GM10847 (cell line): ENCODE measurements around the gene POLR1G.

ENCODE experiments used
- POLR2A ChIP-seq: IDR thresholded peaks from 2 replicates; pipeline ENCODE4 v1.6.1; 2011; ENCODE audit not compliant: insufficient read length; ENCODE audit errors: extremely low read depth

Gene POLR1G

GRCh38 chr19:45382426-45382825 lies 24.0 kb upstream of the POLR1G start:
- no peak for TF ChIP-seq POLR2A

GRCh38 chr19:45385392-45386221 lies 20.8 kb upstream of the POLR1G start:
- TF ChIP-seq POLR2A: no peak

GRCh38 chr19:45391346-45391745 lies 15.1 kb upstream of the POLR1G start:
- TF ChIP-seq POLR2A: no peak

GRCh38 chr19:45391871-45392665 lies 14.4 kb upstream of the POLR1G start:
- TF ChIP-seq POLR2A: no peak

- TF ChIP-seq POLR2A: no peak
These were observed 10.4 kb upstream of the POLR1G start for GRCh38 chr19:45395821-45396617.

GRCh38 chr19:45400192-45400591 lies 6.3 kb upstream of the POLR1G start:
- no peak for TF ChIP-seq POLR2A

- TF ChIP-seq POLR2A: no peak
These were observed 4.6 kb upstream of the POLR1G start for GRCh38 chr19:45401815-45402214.

GRCh38 chr19:45402298-45403061 lies 4.0 kb upstream of the POLR1G start:
- no peak for TF ChIP-seq POLR2A

- TF ChIP-seq POLR2A: no peak
These were observed 3.2 kb upstream of the POLR1G start for GRCh38 chr19:45403272-45403671.

GRCh38 chr19:45403781-45404556 lies 2.5 kb upstream of the POLR1G start:
- no peak for TF ChIP-seq POLR2A

- TF ChIP-seq POLR2A: no peak
These were observed 1.6 kb upstream of the POLR1G start, which contains the start of gene PPP1R13L for GRCh38 chr19:45404557-45405434. PPP1R13L (minus strand) TSS chr19:45405069; CDS start chr19:45398318, 6,751 bp downstream.

GRCh38 chr19:45405435-45406225 lies 814 bp upstream of the POLR1G start:
- TF ChIP-seq POLR2A: peak; percentile 42
